HG02885 (cell line): Measurements from ENCODE around the gene TVP23B.
"Not testable (repeated sequence)": the region's sequence is repeated elsewhere in the genome, so short reads cannot be mapped to it uniquely, and the experiment has no call there.

Source experiments
- ATAC-seq: cut with Tn5 transposase; IDR thresholded peaks from one replicate; pipeline ENCODE4 v1.9.1; 2021; ENCODE audit warnings: mild to moderate bottlenecking; ENCODE audit not compliant: unreplicated experiment, poor library complexity

Gene TVP23B

DNA sequence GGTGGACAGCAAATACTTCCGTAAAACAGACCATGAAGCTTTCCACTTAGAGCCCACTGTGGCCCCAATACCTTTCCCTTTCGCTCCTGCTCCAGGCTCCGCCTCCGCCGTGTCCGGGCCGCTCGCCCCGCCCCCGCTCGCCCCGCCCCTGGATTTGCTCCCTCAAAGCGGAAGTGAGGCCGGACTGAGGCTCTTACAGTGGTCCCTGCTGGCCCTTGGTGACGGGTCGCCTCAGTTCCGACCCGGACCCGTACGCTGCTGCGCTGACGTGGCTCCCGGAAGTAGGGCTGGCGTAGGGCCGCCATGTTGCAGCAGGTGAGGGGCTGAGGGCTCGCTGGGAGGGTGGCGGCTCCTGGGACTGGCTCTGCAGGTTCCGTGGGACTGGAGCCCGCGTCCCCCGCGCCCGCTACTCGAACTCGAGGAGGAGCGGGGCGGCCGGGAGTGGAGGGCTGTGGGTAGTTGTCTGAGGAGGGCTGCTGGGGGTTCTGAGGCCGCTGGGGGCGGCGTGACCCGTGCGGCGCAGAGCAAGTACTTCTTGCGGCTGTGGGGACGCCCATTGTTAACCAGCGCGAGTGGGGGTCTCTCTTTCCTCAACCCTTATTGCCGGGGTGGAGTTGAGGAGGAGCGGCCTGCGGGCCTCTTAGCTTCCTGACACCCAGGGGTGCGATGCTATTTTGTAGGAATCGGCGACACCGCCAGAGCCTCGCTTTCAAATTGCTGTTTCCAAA, at the start of gene TVP23B:
Gene TVP23B, plus strand, starts transcription at position 193 of the 728 bp plus-strand sequence. Its CDS starts 111 bp downstream, at position 304.
- peak; percentile 97 for ATAC-seq

DNA sequence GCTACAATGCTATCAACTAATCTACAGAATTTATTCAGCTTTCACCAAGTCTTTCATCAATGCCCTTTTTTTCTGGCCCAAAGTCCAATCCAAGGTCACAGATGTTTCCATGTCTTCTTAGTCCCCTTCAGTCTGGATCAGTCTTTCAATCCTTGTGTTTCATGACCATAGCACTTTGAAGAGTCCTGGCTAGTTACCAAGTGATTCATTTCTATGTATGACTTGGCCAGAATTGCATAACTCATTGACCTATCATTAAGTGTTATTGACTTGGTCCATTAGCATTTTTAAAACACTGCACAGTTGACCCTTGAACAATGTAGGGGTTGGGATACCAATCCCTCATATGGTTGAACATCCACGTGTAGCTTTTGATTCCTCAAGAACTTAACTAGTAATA, 48.5 kb upstream of the TVP23B start:
- not testable (repeated sequence) for ATAC-seq

DNA sequence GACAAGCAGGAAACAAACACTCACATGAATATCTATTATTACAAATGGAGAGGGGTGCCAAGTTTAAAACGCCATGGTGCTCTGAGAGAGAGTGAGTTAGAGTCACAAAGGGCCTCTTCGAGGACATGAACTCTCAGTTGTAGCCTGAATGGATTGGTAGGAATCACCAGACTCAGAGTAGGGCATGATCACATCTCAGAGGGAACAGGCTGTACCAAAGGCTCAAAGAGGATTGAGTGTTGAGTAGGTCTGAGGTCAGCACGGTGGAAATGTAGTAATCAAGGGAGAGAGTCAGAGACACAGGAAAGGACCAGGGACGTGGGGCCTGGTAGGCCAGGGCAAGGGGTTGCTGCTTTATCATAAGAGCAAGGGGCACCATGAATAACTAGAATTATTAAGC, 47.6 kb upstream of the TVP23B start:
- not testable (repeated sequence) for ATAC-seq

DNA sequence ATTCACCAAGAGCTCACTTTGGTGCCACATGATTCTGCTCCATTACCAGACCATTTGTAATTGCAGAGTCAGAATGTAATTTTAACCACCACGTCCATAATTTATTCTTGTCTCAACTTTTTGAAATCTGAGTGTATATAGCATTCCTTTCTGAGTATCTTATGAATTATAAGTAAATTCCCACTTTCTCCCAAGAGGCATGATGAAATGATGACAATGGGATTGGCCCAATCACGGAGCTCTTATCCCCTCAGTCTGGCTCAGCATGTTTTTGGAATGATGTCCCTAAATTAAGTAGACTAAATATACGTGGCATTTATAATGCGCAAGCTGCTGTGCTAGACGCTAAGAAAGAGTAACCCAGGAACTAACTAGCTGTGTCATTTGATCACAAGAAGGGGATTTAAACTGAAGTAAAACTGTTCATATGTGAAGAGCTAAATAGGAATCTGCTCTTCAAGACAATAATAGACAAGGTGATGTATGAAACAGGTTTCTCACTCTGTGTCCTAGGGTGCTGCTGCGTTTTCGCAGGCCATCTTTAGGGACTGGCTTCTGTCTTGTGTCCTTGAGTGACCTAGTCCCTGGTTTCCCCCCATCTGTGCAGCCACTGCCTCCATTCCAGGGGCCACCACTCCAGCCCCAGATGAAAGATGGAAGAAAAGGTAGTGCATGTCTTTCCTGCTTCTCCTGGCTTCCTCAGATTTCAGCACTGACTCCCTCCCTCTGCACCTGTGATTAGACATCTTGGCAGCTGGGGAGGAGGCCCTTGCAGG, 41.2 kb upstream of the TVP23B start:
- not testable (repeated sequence) for ATAC-seq

DNA sequence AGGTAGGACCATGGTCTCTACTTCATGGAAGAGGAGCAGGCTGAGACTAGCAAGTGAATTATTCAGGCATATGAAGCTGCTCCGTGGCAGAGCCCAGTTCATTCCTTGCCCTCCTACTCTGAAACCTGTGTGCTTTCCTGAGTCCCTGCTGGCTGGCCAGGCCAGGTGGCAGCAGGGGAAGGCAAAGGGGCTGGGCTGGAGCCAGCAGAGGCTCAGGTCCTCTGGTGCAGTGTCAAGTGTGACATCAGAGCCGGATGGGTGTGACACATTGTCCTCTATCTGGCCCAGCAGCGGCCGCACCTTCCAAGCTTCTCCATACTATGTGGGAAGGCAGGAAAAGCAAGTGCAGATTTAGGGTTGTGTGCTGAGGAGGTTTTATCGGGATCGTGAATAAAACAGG, 39.8 kb upstream of the TVP23B start:
- ATAC-seq = not testable (repeated sequence)

DNA sequence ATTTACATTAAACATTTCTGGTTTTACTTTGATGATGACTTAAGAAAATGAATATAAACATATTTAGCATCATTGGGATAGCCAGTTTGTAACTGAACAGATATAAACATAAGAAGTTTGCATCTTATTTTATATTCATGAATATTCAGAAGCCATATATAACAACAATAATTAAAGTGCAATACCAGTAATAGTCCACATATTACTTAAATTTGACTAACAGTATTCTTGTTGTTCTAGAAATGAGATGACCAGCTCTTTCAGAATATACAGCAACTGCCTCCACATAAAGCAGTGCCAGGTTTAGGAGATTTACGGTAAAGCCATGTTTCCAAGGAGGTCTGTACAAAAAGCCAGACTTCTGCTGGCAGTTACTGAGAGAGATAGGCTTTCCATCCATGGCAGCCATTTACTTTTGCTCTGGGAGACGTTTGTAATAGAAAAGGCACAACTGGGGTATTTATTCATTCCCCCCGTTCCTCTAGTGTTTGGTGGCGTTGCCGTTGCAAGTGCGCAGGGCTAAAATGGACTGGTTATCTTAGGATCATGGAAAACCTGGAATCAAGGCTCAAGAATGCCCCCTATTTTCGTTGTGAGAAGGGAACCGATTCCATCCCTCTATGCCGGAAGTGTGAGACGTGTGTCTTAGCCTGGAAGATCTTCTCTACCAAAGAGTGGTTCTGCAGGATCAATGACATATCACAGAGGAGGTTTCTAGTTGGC, 37.1 kb upstream of the TVP23B start, which contains the start of gene FBXW10:
Gene FBXW10, plus strand, starts transcription at position 356 of the 723 bp plus-strand sequence. Its CDS starts 191 bp downstream, at position 547.
- ATAC-seq = not testable (repeated sequence)

DNA sequence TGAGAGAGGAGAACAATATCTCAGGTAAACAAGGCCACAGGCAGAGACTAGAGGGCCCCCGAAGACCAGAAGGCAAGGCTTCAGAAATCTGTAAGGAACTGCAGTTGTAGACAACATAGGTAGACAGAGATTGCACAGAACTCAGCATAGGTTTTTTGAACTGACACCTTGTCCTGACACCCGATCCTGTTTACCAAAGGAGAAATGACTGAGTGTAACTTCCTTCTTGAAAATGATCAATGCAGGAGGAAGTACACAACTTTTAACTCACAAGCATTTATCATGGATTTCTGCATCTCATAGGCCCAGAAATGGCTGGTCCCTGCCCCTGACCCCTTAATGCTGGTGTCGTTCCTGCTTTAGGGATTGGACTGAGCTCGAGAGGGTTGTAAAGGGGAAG, 36.3 kb upstream of the TVP23B start:
- ATAC-seq = not testable (repeated sequence)

DNA sequence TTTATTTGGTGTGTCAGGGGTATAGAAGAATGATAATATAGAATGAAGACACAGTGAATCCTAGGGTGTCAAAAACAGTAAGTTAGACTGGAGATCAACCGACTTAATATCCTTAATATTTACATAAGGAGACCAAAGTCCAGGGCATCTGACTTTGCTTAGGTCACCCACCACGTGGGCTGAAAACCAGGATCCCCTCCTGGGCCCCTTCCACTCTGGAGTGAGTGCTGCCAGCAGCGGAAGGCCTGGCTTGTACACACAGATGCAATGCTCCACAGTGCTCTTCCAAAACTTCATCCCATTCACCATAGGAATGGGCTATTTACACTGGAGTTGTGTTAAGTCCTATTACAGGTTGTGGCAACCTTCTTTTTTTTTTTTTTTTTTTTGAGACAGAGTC, 34.4 kb upstream of the TVP23B start:
- ATAC-seq = not testable (repeated sequence)

DNA sequence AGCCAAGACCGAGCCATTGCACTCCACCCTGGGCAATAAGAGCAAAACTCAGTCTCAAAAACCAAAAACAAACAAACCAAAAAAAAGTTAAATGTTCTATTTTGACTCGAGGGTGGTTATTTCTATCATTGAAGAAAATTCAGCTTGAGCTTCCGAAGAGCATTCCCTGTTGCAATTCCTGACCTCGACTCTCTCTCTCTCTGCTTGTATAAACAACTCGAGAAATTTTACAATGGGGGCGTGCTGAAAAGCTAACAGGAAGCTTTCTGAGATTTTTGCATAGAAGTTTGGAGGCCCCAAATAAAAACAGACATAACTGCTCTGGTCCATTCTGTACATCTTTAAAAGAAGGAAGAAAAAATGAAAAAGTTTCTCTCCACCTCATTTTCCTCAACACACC, 33.5 kb upstream of the TVP23B start:
- ATAC-seq = not testable (repeated sequence)

DNA sequence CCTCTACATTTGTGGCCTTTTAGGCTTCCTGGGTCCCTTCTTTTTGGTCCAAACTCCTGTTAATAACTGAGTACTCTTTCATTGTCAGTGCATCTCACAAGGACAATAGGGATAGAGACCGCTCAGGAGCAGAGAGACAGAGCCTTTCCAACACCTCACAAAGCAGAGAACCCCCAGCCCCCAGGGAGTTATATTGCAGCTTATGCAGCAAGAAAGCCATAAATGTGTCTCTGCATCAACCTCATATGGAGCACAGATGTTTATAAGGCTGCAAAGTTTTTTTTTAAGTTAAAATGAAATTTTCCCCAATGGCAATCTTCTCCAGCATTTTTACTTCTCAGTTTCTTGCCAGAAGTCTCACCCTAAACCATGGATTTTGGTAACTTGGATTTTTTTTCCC, 30.7 kb upstream of the TVP23B start:
- ATAC-seq = not testable (repeated sequence)

DNA sequence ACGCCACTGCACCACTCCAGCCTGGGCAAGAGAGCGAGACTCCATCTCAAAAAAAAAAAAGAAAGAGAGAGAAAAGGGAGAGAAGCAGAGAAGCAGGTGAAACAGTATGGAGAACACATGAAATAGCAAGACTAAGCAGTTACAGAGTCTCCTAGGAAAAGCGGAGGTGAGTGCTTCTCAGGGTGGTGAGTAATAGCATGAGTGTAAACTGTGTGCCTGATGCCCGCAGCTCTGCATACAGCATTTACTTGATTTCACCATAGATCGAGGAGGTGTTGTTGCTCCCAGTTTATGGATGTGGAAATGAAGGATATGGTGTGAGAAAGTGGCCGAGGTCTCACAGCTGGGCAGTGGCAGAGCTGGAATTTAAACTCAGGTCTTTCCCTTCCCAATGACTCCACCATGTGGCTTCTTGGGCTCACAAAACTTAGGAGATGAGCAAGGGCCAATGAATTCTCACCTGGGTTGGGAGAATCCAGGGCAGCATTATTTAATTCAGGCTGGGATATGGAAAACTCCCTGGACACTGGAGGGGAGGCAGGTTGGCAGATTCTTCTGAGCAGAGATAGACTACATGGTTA, 27.1 kb upstream of the TVP23B start:
- ATAC-seq = not testable (repeated sequence)

DNA sequence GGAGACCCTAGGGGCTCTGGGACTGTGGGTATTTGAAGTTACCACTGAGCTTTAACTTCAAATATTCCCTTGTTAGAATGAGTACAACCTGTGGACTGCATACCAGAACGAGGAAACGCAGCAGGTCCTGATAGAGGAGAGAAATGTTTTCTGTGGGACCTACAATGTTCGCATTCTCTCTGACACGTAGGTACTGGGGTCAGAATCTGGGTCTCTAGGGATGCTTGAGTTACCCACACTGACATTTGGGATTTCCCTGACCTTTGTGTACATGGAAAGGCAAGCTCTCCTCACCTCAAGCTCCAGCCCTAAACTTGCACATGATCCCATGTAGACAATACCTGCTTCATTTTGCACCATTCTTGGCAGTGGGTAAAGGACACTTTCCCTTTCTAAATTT, 25.0 kb upstream of the TVP23B start:
- not testable (repeated sequence) for ATAC-seq

DNA sequence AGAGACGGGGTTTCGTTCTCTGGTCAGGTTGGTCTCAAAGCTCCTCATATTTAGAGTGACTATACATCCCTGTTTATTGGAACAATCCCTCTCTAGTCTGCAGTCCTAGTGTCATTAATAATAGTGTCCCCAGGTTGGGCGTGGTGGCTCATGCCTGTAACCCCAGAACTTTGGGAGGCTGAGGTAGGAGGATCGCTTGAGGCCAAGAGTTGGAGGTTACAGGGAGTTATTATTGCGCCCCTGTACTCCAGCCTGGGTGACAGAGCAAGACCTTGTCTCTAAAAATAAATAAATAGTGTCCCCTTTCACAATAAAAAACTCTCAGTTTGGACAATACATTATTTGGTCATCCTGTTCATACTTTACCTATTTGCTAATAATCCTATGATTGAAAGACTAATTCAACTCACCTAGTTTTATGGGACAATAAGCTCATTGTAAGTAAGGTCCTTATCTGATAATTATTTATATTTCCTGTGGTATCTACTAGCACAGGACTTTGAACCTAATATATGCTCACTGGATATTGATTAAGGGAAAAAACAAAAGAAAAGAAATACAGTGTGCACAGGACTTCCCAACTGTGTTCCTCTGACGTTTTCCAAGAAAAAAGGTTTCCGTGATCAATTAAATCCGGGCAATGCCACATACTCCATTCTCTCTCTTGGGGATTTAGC, 23.5 kb upstream of the TVP23B start:
- ATAC-seq = not testable (repeated sequence)

DNA sequence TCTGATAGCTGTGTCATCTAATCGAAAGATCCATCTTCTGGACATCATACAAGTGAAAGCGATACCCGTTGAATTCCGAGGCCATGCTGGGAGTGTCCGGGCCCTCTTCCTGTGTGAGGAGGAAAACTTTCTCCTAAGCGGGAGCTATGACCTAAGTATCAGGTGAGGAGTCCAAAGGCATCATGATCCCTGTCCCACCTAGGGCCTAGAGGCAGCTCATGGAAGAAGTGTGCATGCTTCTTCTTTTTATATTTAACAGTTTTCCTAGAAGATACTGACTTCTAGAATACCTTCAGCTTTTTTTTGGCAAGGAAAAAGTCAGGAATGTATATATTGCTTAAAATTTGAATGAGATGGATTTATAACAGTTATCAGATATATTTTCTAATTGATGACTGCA, 22.6 kb upstream of the TVP23B start:
- ATAC-seq = not testable (repeated sequence)

DNA sequence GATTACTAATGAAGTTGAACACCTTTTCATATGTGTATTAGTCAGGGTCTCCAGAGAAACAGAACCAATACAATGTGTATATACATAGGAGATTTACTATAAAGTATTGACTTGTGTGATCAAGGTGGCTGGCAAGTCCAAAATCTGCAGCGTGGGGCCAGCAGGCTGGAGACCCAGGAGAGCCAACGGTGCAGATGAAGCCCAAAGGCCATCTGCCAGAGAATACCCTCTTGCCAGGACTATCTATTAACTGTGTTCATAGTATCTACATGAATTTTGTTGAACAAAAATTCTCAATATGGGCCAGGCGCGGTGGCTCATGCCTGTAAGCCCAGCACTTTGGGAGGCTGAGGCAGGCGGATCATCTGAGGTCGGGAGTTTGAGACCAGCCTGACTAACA, 20.8 kb upstream of the TVP23B start:
- not testable (repeated sequence) for ATAC-seq

DNA sequence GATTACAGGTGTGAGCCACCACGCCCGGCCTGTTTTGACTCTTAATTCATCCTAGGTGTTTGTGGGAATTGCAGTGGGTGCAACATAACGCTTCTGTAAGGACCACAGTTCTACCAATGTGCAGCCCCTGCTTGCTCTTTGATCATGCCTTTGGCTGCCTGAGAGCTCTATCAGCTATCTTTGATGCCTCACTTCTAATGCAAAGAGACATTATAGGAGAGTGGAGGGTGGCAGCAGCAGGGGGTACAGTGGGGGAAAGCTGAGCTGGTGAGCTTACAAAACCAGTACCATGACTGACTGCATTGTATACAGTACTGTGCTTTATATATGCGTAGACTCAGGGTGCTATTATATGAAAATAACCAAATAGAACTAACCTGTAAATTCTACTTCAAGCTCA, 10.4 kb upstream of the TVP23B start:
- ATAC-seq = not testable (repeated sequence)

DNA sequence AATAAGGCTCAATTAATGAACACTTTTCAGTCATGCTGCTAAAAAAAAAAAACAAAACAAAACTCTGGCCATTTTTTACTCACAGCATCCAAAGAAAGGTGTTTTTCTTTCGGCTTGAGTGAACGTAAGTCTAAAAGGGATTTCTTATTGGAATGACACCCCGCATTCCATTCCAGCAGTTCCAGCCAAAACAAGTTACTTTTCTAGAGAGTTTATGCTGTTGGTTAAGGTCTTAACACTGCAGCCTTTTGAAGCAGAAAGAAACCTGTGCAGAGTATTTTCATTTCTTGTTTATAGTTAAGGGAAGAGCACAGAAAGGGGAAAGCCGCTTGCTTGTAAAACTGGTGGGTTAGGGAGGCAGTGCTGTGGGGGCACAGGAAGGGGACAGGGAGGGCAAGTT, 9.9 kb upstream of the TVP23B start:
- ATAC-seq = not testable (repeated sequence)

DNA sequence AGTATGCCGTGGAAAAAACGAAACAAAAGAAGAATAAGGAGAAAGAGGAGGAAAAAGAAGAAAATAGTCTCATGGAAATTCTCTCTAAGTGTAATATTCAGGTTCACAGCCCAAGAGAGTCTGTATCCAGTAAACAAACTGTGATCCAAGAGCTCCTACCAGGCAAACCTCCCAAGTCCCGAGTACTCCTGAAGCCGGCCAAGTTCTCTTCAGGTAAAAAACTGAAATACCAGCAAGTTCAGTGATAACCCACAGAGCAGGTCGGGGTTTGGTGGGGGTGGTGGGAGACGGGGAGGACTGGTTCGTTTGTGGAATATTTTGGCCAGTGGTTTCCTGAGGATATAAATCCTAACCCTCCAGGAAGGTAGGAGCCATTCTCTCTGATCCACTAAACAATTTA, 8.5 kb upstream of the TVP23B start:
- ATAC-seq = no peak

DNA sequence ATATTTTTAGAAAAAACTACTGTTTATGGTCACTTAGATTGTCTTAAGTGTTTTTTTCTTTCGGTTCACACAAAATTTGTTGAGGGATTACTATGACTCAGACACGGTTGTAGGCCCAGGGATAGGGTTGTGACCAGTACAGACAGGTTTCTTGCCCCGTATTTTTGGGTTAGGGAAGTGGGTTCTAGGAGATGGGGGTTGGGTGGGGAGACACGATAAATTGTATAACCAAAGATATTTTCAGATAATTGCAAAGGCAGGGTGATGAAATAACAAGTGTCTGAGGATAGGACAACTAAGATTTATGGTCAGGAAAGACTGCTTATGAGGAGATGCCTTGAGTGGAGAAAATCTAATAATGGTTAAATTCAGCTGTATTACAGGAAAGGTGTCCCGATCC, 822 bp downstream of the TVP23B start:
- ATAC-seq = not testable (repeated sequence)

DNA sequence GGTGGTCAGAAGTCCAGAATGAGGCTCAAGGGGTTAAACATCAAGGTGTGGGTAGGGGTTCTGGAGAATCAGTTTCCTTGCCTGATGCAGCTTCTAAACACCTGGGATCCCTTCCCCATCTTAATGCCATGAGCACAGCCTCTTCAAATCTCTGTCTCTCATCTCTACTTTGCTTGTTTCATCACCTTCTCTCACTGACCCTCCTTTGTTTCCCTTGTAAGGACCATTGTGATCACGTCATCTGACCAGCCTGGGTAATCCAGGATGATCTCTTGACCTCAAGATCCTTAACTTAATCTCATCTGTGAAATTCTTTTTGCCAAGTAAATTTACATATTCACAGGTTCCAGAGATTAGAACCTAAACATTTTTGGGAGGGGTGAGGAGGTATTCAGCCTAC, 5.0 kb downstream of the TVP23B start:
- ATAC-seq = not testable (repeated sequence)
